Measurements from ENCODE around the gene USH2A.

- no peak for TF ChIP-seq CTCF (IDR thresholded peaks at IDR 0.05)
- TF ChIP-seq POLR2AphosphoS5 (IDR thresholded peaks at IDR 0.05) = no peak
- TF ChIP-seq EP300 (IDR thresholded peaks at IDR 0.05; ENCODE audit: low read depth) = no peak
Observed at GRCh38 chr1:216044538-216044937, 378.7 kb downstream of the USH2A start.

Data from transverse colon (tissue), 4 donors.